Measurements from ENCODE around the gene SLIT1.

DNA sequence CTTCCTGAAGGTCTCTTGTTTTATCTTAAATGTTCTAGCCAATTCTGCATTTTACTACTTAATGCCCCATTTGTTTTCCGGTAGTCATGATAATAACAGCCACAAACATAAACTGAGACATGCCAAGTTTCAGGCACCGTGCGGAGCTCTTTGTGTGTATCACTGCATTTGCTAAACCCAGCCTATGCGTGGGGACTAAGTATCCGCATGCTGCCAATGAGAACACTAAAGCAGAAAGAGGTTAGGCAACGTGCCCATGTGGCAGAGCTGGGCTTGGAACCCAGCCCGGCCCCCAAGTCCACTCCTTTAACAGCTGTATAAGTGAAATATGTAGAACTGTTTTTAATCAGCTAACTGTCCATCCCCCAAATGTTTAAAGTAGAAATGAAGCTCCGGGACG is 54.1 kb downstream of the SLIT1 start:
- TF ChIP-seq, protein P1, sequence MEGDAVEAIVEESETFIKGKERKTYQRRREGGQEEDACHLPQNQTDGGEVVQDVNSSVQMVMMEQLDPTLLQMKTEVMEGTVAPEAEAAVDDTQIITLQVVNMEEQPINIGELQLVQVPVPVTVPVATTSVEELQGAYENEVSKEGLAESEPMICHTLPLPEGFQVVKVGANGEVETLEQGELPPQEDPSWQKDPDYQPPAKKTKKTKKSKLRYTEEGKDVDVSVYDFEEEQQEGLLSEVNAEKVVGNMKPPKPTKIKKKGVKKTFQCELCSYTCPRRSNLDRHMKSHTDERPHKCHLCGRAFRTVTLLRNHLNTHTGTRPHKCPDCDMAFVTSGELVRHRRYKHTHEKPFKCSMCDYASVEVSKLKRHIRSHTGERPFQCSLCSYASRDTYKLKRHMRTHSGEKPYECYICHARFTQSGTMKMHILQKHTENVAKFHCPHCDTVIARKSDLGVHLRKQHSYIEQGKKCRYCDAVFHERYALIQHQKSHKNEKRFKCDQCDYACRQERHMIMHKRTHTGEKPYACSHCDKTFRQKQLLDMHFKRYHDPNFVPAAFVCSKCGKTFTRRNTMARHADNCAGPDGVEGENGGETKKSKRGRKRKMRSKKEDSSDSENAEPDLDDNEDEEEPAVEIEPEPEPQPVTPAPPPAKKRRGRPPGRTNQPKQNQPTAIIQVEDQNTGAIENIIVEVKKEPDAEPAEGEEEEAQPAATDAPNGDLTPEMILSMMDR (IDR thresholded peaks at IDR 0.05), result no peak
- no peak for TF ChIP-seq POLR2A (IDR thresholded peaks at IDR 0.05)

Measured in adrenal gland (tissue), 5 donors.